Hepatocyte (in vitro differentiated cells): ENCODE data around the gene ROR2. TPM values are rescaled to one million over a fixed set of nuclear protein-coding genes. Genes with fewer than 3 reads are reported as not detected.

Experiments
- DNase-seq: peaks from one replicate; pipeline ENCODE4 v3.0.0-alpha.2; 2016; ENCODE audit warnings: low spot score
- H2AFZ ChIP-seq: fragments of 200-600 bp; sonication (generic); 2 replicates; pipeline ENCODE4 v1.6.0; 2016; ENCODE audit warnings: antibody characterized with exemption, mild to moderate bottlenecking
- H3K27ac ChIP-seq: fragments of 200-600 bp; sonication (generic); 2 replicates; pipeline ENCODE4 v1.5.1; 2016; ENCODE audit warnings: mild to moderate bottlenecking
- H3K27me3 ChIP-seq: fragments of 200-600 bp; sonication (generic); 2 replicates; pipeline ENCODE4 v1.6.1; 2016
- H3K36me3 ChIP-seq: fragments of 200-600 bp; sonication (generic); replicated peaks from 2 replicates; pipeline ENCODE4 v1.5.1; 2016; ENCODE audit warnings: low read depth; ENCODE audit not compliant: insufficient read depth
- H3K4me1 ChIP-seq: fragments of 200-600 bp; sonication (generic); 2 replicates; pipeline ENCODE4 v1.5.1; 2016; ENCODE audit warnings: mild to moderate bottlenecking, moderate library complexity; ENCODE audit not compliant: insufficient read depth
- H3K4me2 ChIP-seq: fragments of 200-600 bp; sonication (generic); 2 replicates; pipeline ENCODE4 v1.6.0; 2016
- H3K4me3 ChIP-seq: fragments of 200-600 bp; sonication (generic); 2 replicates; pipeline ENCODE4 v1.5.1; 2016; ENCODE audit warnings: mild to moderate bottlenecking
- H3K79me2 ChIP-seq: fragments of 200-600 bp; sonication (generic); 2 replicates; pipeline ENCODE4 v1.6.0; 2017; ENCODE audit warnings: mild to moderate bottlenecking
- H3K9me2 ChIP-seq: fragments of 200-600 bp; sonication (generic); replicated peaks from 2 replicates; pipeline ENCODE4 v1.6.0; 2017; ENCODE audit warnings: mild to moderate bottlenecking; ENCODE audit not compliant: insufficient read depth
- H3K9me3 ChIP-seq: fragments of 200-600 bp; sonication (generic); 2 replicates; pipeline ENCODE4 v1.5.1; 2016; ENCODE audit warnings: low read depth, mild to moderate bottlenecking
- H4K20me1 ChIP-seq: fragments of 200-600 bp; sonication (generic); 2 replicates; pipeline ENCODE4 v1.6.0; 2016; ENCODE audit warnings: mild to moderate bottlenecking; ENCODE audit not compliant: insufficient read depth, poor library complexity, severe bottlenecking
- EZH2 ChIP-seq: fragments of 200-600 bp; sonication (generic); IDR thresholded peaks from 2 replicates; pipeline ENCODE4 v1.6.1; 2016; ENCODE audit warnings: antibody characterized with exemption, mild to moderate bottlenecking, borderline replicate concordance
- EZH2phosphoT487 ChIP-seq: fragments of 200-600 bp; sonication (generic); IDR thresholded peaks from one replicate; pipeline ENCODE4 v1.6.1; 2018; ENCODE audit warnings: antibody characterized with exemption, mild to moderate bottlenecking, low read depth, moderate library complexity; ENCODE audit not compliant: unreplicated experiment, severe bottlenecking
- WGBS: methylation state at CpG from one replicate; pipeline ENCODE4 v1.1.6; 2016; ENCODE audit warnings: low lambda C conversion rate; ENCODE audit errors: missing lambda C conversion rate; 5-methylcytosine and 5-hydroxymethylcytosine counted together
- polyA plus RNA-seq: library from polyadenylated mRNA; unstranded; fragments of >200 nt; fragmentation: Nextera tagmentation; extraction: Ambion mirVana; gene quantifications from 2 replicates; pipeline ENCODE4 v1.2.1, GENCODE V29; 2016
- total RNA-seq: library from RNA; depleted of rRNA; stranded (reverse); fragments of >200 nt; gene quantifications from 2 replicates; pipeline ENCODE4 v1.2.3, GENCODE V29; 2014
- TF ChIP-seq, protein P1 (sequence below): fragments of 200-600 bp; sonication (generic); IDR thresholded peaks from 2 replicates; pipeline ENCODE4 v1.5.1; 2016; ENCODE audit warnings: antibody characterized with exemption, mild to moderate bottlenecking; ENCODE audit not compliant: poor library complexity

Gene ROR2
- total and polyA plus RNA-seq, 2 experiments from 2014 or later, result 25.6 to 29.5 TPM

DNA sequence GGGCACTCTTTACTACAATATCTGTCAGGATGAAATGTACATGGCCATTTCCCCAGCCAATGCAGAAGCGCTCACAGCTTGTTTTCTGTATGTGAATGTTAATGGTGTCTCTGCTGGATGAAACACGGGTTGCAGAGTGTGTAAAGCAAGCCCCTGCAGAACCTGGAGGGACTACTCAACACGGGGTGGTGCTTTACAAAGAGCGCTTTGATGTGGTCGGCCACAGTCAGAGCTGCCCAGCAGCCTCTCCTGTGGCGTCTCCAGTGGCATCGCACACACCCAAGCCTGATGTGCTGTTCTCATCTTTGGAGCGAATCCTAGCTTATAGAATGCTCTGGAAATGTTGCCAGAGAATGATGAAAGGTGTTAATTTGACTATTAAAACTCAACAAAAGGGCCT, 363.7 kb downstream of the ROR2 start:
- Histone ChIP-seq H3K36me3 (no peaks in the 10 kb centered on the region), H3K4me1 (no peaks in the 10 kb centered on the region), H3K27ac (no peak overlapping the region), H3K9me2 (no peaks in the 10 kb centered on the region), H3K79me2 (no peaks in the 10 kb centered on the region), H3K27me3 (no peaks in the 10 kb centered on the region), H4K20me1 (no peaks in the 10 kb centered on the region), H2AFZ (no peak overlapping the region), H3K9me3 (no peaks in the 10 kb centered on the region), H3K4me3 (no peak overlapping the region), H3K4me2 (no peak overlapping the region)
- WGBS, result 65% methylated on average over 8 of the region's 8 CpGs
- TF ChIP-seq, protein P1, sequence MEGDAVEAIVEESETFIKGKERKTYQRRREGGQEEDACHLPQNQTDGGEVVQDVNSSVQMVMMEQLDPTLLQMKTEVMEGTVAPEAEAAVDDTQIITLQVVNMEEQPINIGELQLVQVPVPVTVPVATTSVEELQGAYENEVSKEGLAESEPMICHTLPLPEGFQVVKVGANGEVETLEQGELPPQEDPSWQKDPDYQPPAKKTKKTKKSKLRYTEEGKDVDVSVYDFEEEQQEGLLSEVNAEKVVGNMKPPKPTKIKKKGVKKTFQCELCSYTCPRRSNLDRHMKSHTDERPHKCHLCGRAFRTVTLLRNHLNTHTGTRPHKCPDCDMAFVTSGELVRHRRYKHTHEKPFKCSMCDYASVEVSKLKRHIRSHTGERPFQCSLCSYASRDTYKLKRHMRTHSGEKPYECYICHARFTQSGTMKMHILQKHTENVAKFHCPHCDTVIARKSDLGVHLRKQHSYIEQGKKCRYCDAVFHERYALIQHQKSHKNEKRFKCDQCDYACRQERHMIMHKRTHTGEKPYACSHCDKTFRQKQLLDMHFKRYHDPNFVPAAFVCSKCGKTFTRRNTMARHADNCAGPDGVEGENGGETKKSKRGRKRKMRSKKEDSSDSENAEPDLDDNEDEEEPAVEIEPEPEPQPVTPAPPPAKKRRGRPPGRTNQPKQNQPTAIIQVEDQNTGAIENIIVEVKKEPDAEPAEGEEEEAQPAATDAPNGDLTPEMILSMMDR, result no peak
- no peak for TF ChIP-seq EZH2phosphoT487
- no peak for TF ChIP-seq EZH2
- no peak for DNase-seq

DNA sequence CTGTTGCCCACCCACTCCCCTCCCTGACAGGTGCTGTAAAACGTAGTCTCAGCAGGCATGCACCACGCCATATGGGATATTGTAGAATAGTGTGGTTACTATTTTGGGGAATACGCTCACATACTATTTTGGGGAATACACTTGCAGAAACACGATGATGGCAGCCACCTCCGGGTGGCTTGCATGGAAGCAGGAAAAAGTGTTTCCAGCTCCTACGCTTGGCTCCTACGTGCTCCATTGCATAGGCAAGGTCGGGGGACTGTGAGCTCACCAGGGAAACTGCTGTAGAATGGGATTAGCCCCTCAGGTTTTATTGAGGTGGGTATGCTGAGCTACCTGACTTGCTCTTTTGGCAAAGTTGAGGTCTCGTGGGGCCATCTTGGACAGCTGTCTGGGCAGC, 366.1 kb downstream of the ROR2 start:
- no peak overlapping the region for H3K27ac ChIP-seq
- no peaks in the 10 kb centered on the region for H3K27me3 ChIP-seq
- no peaks in the 10 kb centered on the region for H3K9me3 ChIP-seq
- H3K36me3 ChIP-seq, result no peaks in the 10 kb centered on the region
- H3K4me1 ChIP-seq, result no peaks in the 10 kb centered on the region
- H2AFZ ChIP-seq, result no peak overlapping the region
- 92% methylated on average over 9 of the region's 9 CpGs for WGBS
- DNase-seq, result no peak
- no peak for TF ChIP-seq EZH2
- TF ChIP-seq, protein P1, result no peak
- TF ChIP-seq EZH2phosphoT487, result no peak
- H3K4me2 ChIP-seq, result no peak overlapping the region
- H3K9me2 ChIP-seq, result no peaks in the 10 kb centered on the region
- H4K20me1 ChIP-seq, result no peaks in the 10 kb centered on the region
- no peaks in the 10 kb centered on the region for H3K79me2 ChIP-seq
- no peak overlapping the region for H3K4me3 ChIP-seq

DNA sequence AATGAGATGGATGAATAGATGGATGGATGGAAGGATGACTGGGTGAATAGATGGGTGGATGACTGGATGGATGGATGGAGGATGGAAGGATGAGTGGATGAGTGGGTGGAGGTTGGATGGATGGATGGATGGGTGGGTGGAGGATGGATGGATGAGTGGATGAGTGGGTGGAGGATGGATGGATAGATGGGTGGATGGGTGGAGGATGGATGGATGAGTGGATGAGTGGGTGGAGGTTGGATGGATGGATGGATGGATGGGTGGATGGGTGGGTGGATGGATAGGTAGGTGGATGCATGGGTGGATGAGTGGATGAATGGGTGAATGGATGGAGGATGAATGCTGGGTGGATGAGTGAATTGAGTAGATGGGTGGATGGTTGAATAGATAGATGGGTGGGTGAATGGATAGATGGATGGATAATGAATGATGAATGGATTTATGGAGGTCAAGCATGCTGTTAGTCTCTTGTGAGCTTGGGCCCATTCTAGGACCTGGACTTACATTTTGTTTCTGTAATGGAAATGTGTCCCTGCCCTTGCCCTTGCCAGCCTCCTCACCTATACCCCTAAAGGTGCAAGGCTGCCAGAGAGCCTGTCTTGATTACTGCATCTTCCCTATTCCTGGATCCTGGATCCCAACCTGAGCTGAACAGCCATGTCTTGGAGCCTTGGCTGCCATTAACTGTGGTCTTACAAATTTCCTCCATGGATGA, 366.7 kb downstream of the ROR2 start:
- H3K27me3 ChIP-seq, result no peaks in the 10 kb centered on the region
- no peaks in the 10 kb centered on the region for H3K79me2 ChIP-seq
- H3K4me2 ChIP-seq, result no peak overlapping the region
- no peaks in the 10 kb centered on the region for H3K4me1 ChIP-seq
- H3K9me2 ChIP-seq, result no peaks in the 10 kb centered on the region
- no peak for DNase-seq
- H4K20me1 ChIP-seq, result no peaks in the 10 kb centered on the region
- no peak overlapping the region for H3K4me3 ChIP-seq
- no peak for TF ChIP-seq EZH2
- TF ChIP-seq EZH2phosphoT487, result no peak
- TF ChIP-seq, protein P1, result no peak
- no peak overlapping the region for H2AFZ ChIP-seq
- H3K9me3 ChIP-seq, result no peaks in the 10 kb centered on the region
- H3K36me3 ChIP-seq, result no peaks in the 10 kb centered on the region
- no peak overlapping the region for H3K27ac ChIP-seq

DNA sequence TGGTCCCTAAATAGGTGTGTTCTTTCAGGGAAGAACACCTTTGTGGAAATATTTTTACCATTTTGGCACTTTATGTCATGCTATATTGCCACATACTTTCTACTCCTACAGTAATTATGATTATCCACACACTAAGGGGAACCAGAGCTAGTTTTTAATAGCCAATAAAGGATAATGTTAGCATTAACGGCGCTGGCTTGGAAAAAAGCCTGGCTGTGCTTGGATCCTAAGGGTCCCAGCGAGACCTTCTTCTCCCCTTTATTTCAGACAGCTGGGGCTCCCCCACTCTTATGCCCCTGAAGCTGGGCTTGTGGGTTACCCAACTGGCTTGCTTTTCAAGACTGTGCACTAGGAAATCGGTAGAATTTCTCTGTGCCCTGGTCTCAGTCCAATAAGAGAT, 367.8 kb downstream of the ROR2 start:
- TF ChIP-seq, protein P1, result no peak
- TF ChIP-seq EZH2phosphoT487 (no peak), EZH2 (no peak)
- no peaks in the 10 kb centered on the region for H3K9me2 ChIP-seq
- no peaks in the 10 kb centered on the region for H3K9me3 ChIP-seq
- no peak for DNase-seq
- no peak overlapping the region for H3K27ac ChIP-seq
- H2AFZ ChIP-seq, result no peak overlapping the region
- H3K4me1 ChIP-seq, result no peaks in the 10 kb centered on the region
- 92% methylated on average over 4 of the region's 4 CpGs for WGBS
- no peaks in the 10 kb centered on the region for H4K20me1 ChIP-seq
- no peak overlapping the region for H3K4me3 ChIP-seq
- no peaks in the 10 kb centered on the region for H3K79me2 ChIP-seq
- H3K36me3 ChIP-seq, result no peaks in the 10 kb centered on the region
- H3K4me2 ChIP-seq, result no peak overlapping the region
- no peaks in the 10 kb centered on the region for H3K27me3 ChIP-seq
